Ovary (tissue), 9 donors: ENCODE measurements around the gene SCN5A. TPM values are rescaled to one million over a fixed set of nuclear protein-coding genes. Genes with fewer than 3 reads are reported as not detected.

ENCODE experiments used
- DNase-seq, 5 donors: peaks; one replicate each; pipeline ENCODE4 v3.0.0-alpha.2; 2019 to 2020
- H3K27ac ChIP-seq, 2 donors: fragments of 200-600 bp; one replicate each; pipeline versions ENCODE4 v1.5.1 to v1.8.0; 2019 to 2022
- H3K27me3 ChIP-seq: fragments of 200-600 bp; one replicate; pipeline ENCODE4 v1.8.0; 2022
- H3K36me3 ChIP-seq: fragments of 200-600 bp; sonication (generic); one replicate; pipeline ENCODE4 v1.5.1; 2019
- H3K4me1 ChIP-seq: one replicate; pipeline ENCODE4 v1.8.1; 2013; ENCODE audit warnings: mild to moderate bottlenecking, moderate library complexity; ENCODE audit not compliant: insufficient read depth
- H3K4me3 ChIP-seq: fragments of 200-600 bp; sonication (generic); one replicate; pipeline ENCODE4 v1.5.1; 2017
- H3K9me3 ChIP-seq, 2 donors: fragments of 200-600 bp in 1 of 2; sonication (generic) in 1 of 2; one replicate each; pipeline versions ENCODE4 v1.5.1 to v1.8.1; 2013 to 2019; ENCODE audit warnings: mild to moderate bottlenecking in 1 of 2, moderate library complexity in 1 of 2
- CTCF ChIP-seq, 3 donors: fragments of 450-650 bp in 2 of 3; fragments of 200-600 bp in 1 of 3; IDR thresholded peaks; one replicate each; pipeline versions ENCODE4 v1.5.1 to v1.8.0; 2016 to 2022; ENCODE audit warnings: antibody characterized with exemption in 3 of 3, mild to moderate bottlenecking in 1 of 3
- EP300 ChIP-seq: sonication (generic); formaldehyde crosslinking; IDR thresholded peaks from one replicate; pipeline ENCODE4 v1.6.1; 2017; ENCODE audit warnings: antibody characterized with exemption
- POLR2A ChIP-seq: fragments of 450-650 bp; IDR thresholded peaks from one replicate; pipeline ENCODE4 v1.6.1; 2017; ENCODE audit warnings: antibody characterized with exemption, mild to moderate bottlenecking, moderate library complexity
- WGBS, 3 donors: extraction: QIAGEN DNeasy Blood & Tissue Kit in 1 of 3; methylation state at CpG; one replicate each; pipeline versions ENCODE4 v1.1.5 to v1.1.7; 2013 to 2017; 5-methylcytosine and 5-hydroxymethylcytosine counted together
- intact Hi-C, 4 donors: fragments of 100-400 bp; cut with DNase I; formaldehyde crosslinking; loops; one replicate each; pipeline versions ENCODE4 v1.11.0 to v1.15.1; 2022 to 2023
- polyA plus RNA-seq, 2 donors: library from polyadenylated mRNA; stranded (reverse); fragments of 200-250 nt in 1 of 2; fragments of 350-450 nt in 1 of 2; fragmentation: Illumina TruSeq in 1 of 2; extraction: RNeasy Lipid Tissue Mini Kit (QIAGEN cat#74804) in 1 of 2; gene quantifications; one replicate each; pipeline ENCODE4 v1.2.3, GENCODE V29; 2013 to 2014
- total RNA-seq, 7 donors: library from RNA; depleted of rRNA in 2 of 7; stranded (reverse); fragments of >200 nt in 2 of 7; fragmentation: NEBNext Ultra II Directional in 3 of 7; extraction: Animal tissue kit (Norgen Biotek cat#: 25700) in 3 of 7; gene quantifications; one replicate each; pipeline versions ENCODE4 v1.1.0 to v1.2.4, GENCODE V29; 2016 to 2023
- donor health status: DM: no; HTN: no; CAD: no; lungs with moderate emphysema.
- donor health status: DM: no; HTN: no; CAD: no.
- donor health status: Bipolar disorder and iron deficiency.
- donor health status: DM: yes; HTN: yes; CAD: no.
- donor health status: DM: no; HTN: no; CAD: no.
- donor health status: DM: yes; HTN: yes; CAD: no.

Gene SCN5A
- total and polyA plus RNA-seq, 9 donors, result 0.67 to 4.7 (median 2.1) TPM

GRCh38 chr3:38640661-38641452 is 8.6 kb downstream of the SCN5A start:
- intact Hi-C loops, result no loop called here
- 66 to 72% (median 66%) methylated on average over 18 of the region's 18 CpGs for WGBS, 3 donors
- Histone ChIP-seq H3K27ac (no peak overlapping the region), H3K9me3 (no peaks in the 10 kb centered on the region), H3K36me3 (no peaks in the 10 kb centered on the region), H3K27me3 (no peaks in the 10 kb centered on the region), H3K4me1 (no peaks in the 10 kb centered on the region), H3K4me3 (no peak overlapping the region)
- TF ChIP-seq CTCF (IDR thresholded peaks at IDR 0.05), result no peak
- TF ChIP-seq POLR2A, result no peak
- no peak for TF ChIP-seq EP300
- no peak for DNase-seq

- no peak for DNase-seq
- Histone ChIP-seq H3K27ac (no peak overlapping the region), H3K4me1 (no peaks in the 10 kb centered on the region), H3K36me3 (no peaks in the 10 kb centered on the region), H3K9me3 (no peaks in the 10 kb centered on the region), H3K4me3 (no peak overlapping the region), H3K27me3 (no peaks in the 10 kb centered on the region)
- intact Hi-C loops, result no loop called here
- TF ChIP-seq CTCF (IDR thresholded peaks at IDR 0.05) (no peak), POLR2A (no peak), EP300 (no peak)
- WGBS, 3 donors, result 80 to 95% (median 88%) methylated on average over 2 of the region's 2 CpGs
Observed at GRCh38 chr3:38638354-38638753, 11.1 kb downstream of the SCN5A start.

- H3K27me3 ChIP-seq, result no peaks in the 10 kb centered on the region
- intact Hi-C loops, result no loop called here
- TF ChIP-seq EP300, result no peak
- TF ChIP-seq POLR2A, result no peak
- TF ChIP-seq CTCF (IDR thresholded peaks at IDR 0.05), result no peak
- H3K36me3 ChIP-seq, result no peaks in the 10 kb centered on the region
- no peak overlapping the region for H3K4me3 ChIP-seq
- H3K4me1 ChIP-seq, result no peaks in the 10 kb centered on the region
- H3K9me3 ChIP-seq, result no peaks in the 10 kb centered on the region
- no peak for DNase-seq
- WGBS, 3 donors, result 42 to 58% (median 46%) methylated on average over 5 of the region's 5 CpGs
- no peak overlapping the region for H3K27ac ChIP-seq
Observed at GRCh38 chr3:38637906-38638305, 11.6 kb downstream of the SCN5A start.

- Histone ChIP-seq H3K27ac (no peak overlapping the region), H3K9me3 (no peaks in the 10 kb centered on the region), H3K4me1 (no peaks in the 10 kb centered on the region), H3K36me3 (no peaks in the 10 kb centered on the region), H3K27me3 (no peaks in the 10 kb centered on the region), H3K4me3 (no peak overlapping the region)
- DNase-seq, result no peak
- intact Hi-C loops, result no loop called here
- TF ChIP-seq CTCF (IDR thresholded peaks at IDR 0.05) (no peak), EP300 (no peak), POLR2A (no peak)
- 78 to 84% (median 84%) methylated on average over 6 of the region's 6 CpGs for WGBS, 3 donors
Observed at GRCh38 chr3:38636881-38637280, 12.6 kb downstream of the SCN5A start.
